Right lobe of liver (tissue), 4 donors: Measurements from ENCODE around the gene ZMAT5.

Experiments used
- CTCF ChIP-seq, 4 donors: fragments of 200-600 bp in 3 of 4; fragments of 450-650 bp in 1 of 4; IDR thresholded peaks; one replicate each; pipeline versions ENCODE4 v1.5.1 to v1.8.0; 2016 to 2022; ENCODE audit warnings: antibody characterized with exemption in 4 of 4, mild to moderate bottlenecking in 2 of 4
- POLR2A ChIP-seq: fragments of 450-650 bp; IDR thresholded peaks from one replicate; pipeline ENCODE4 v1.6.1; 2017; ENCODE audit warnings: antibody characterized with exemption, mild to moderate bottlenecking
- donor health status: DM: no; HTN: no; CAD: no.
- donor health status: DM: no; HTN: no; CAD: no.
- donor health status: DM: no; HTN: yes; CAD: no.

GRCh38 chr22:29762263-29762662 lies 4.5 kb downstream of the ZMAT5 start:
- no peak for TF ChIP-seq CTCF (IDR thresholded peaks at IDR 0.05)
- TF ChIP-seq POLR2A = no peak
